GM12865 (cell line): ENCODE measurements around the gene MN1.

ENCODE experiments used
- DNase-seq: peaks from one replicate; pipeline ENCODE4 v3.0.0; 2010; ENCODE audit warnings: low read depth
- H3K4me3 ChIP-seq: 2 replicates; pipeline ENCODE4 v1.5.1; 2011; ENCODE audit warnings: mild to moderate bottlenecking, low read depth, low read length, control low read depth
- TF ChIP-seq, protein P1 (sequence below): IDR thresholded peaks from 2 replicates; pipeline ENCODE4 v1.5.1; 2011; ENCODE audit warnings: low read length, control low read depth, low read depth, inconsistent platforms; ENCODE audit not compliant: insufficient read depth; ENCODE audit errors: missing control alignments

The MN1 gene

DNA sequence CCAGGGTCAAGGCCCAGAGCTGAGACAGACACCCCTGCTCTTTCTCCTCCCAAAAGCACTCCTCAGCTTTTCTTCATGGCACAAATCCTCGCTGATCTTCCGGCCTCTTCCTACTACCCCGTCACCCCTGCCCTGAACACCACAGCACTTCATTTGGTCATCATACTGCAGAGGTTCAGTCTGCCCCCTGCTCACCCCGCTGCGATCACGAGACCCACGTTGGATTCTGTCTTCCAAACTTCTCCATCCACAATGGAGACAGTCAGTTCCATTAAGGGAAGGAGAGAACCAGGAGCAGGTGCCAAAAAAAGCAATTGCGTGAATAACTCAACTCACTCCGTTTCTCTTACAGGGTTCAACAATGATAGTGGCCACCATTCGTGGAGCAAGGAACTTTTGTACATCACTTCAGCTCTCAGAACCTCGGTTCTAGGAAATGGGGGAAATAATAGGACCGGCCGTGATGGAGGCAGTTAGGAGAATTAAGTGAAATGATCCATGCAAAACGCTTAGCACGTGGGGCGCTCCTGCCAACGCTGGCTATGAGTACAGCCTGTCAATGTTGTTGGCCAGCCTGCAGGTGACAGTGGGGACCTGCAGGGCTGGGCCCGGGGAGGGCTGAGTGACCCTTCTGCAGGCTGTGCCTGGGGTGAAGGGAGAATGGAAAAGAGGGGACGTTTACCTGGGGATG, 45.9 kb downstream of the MN1 start:
- no peak overlapping the region for H3K4me3 ChIP-seq
- TF ChIP-seq, protein P1, sequence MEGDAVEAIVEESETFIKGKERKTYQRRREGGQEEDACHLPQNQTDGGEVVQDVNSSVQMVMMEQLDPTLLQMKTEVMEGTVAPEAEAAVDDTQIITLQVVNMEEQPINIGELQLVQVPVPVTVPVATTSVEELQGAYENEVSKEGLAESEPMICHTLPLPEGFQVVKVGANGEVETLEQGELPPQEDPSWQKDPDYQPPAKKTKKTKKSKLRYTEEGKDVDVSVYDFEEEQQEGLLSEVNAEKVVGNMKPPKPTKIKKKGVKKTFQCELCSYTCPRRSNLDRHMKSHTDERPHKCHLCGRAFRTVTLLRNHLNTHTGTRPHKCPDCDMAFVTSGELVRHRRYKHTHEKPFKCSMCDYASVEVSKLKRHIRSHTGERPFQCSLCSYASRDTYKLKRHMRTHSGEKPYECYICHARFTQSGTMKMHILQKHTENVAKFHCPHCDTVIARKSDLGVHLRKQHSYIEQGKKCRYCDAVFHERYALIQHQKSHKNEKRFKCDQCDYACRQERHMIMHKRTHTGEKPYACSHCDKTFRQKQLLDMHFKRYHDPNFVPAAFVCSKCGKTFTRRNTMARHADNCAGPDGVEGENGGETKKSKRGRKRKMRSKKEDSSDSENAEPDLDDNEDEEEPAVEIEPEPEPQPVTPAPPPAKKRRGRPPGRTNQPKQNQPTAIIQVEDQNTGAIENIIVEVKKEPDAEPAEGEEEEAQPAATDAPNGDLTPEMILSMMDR, result no peak
- DNase-seq, result no peak

DNA sequence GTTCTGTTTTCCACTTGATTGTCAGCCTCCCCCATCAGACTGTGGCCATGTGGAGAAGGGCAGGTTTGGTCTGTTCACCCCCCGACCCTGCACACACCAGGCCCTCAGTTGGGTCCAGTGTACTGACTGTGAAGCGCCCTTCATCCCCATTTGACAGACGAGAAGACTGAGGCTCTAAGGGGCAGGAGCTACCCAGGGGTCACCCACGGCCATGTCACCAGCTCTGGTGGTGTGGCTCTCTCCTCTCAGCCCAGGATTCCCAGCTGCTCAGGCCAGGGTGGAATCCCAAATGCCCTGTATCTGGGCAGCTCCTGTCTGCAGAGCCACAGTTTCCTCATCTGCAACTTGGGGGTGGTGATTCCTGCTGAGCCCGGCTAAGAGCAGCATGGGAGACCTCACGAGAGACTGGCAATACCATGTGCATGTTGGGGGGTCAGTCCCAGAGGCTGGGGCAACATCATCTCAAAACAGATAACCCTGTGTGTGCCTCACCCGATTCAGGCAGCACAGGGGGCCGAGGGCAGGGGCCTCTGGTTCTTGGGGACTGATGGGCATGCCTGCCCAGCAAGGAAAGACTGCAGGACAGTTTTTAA, 46.6 kb downstream of the MN1 start:
- H3K4me3 ChIP-seq, result no peak overlapping the region
- no peak for DNase-seq
- TF ChIP-seq, protein P1, result no peak

DNA sequence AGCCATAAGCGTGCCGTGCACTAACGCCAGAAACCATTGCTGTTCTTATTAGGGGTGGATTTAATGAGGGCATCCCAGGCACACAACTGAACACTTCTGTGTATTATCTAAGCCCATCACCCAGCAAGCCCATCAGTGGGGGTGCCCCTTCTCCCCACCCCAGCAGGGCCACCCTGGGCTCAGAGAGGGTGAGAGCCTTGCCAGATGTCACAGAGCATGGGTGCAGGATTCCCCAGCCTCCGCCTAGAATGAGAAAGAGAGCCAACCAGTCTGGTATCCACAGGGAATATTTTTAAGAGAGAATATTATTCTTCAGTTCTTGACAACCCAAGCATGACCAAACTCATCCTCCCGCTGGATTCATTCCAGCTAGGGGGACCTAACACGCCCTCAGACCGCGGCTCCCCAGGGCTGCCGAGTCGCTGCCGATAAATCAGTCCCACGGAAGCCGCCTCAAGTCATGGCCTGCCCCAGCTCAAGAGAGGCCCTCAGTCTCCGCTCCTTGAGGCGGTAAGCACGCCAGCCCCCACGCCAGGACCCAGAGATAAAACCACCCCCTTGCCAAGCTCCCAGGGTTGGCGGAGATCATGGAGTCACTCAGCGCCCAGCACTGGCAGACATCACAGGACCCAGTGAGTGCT, 47.2 kb downstream of the MN1 start:
- DNase-seq, result no peak
- H3K4me3 ChIP-seq, result no peak overlapping the region
- TF ChIP-seq, protein P1, result no peak

DNA sequence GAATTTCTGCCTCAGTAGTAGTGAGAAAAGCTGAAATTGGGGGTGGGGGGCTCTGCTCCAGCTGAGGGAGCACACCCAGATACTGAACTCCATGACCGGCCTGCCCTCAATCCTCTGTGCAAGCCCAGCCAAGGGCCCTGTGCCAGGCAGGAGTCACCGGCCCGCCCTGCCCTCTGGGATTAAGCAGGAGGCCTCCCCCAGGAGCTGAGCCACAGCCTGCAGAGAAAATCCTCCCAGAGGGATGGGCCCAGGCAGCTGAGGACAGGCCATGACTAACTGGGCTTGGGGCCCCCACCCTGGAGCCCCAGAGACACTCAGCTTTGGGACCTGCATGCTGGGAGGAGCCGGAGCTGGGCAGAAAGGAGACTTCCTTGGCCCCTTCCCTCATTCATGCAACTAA, 48.8 kb downstream of the MN1 start:
- H3K4me3 ChIP-seq, result no peak overlapping the region
- no peak for DNase-seq
- TF ChIP-seq, protein P1, result no peak

DNA sequence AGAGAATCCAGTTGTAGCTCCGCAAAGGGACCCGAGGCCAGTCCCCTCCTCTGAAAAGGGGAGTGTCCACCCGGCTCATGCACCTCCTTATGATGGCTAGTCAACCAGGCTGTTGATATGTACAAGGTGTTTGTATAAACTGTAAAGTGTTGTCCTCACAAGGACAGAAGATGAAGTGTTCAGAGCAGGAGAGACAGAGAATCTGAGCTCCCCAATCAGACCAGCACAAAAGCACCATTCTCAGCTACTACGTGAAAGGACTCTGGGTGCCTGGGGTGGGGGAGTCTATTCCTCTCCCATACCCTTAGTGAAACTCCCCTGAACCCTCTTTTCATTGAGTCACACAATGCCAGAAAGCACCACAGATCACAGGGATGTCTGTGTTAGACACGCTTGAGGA, 49.4 kb downstream of the MN1 start:
- no peak for DNase-seq
- H3K4me3 ChIP-seq, result no peak overlapping the region
- TF ChIP-seq, protein P1, result no peak

DNA sequence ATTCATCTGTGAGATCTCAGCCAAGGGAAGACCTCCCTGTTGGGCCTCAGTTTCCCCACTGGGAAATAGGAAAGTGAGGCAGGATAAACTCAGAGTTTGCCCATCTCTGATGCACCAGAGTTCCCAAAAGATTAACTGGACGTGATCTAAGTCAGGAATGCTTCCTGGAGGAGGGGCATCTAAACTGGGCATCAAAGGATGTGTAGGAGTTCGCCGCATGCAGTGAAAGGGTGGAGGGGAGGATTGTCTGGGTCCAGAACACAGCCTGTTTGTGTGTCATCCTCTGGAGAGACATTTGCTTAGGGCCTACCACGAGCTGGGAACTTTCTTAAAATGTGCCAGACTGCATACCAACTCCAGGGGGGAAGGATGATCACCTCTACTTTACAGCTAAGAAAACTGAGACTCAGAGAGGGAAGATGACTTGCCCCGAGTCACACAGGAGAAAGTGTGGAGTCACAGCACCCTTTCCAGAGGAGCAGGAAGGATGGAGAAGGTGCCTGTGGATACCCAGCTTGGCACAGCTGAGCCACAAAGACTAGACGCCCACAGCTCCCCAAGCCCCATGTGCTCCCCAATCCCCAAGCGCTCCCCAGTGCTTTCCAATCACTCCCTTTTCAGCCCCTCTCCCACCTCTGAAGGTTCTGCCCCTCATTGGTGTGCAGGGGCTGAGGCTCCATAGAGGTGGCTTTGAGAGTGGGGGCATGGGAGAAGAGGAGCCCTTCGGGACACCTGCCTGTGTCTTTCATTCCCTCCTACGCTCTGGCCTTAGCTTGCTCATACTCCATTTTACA, 50.1 kb downstream of the MN1 start:
- TF ChIP-seq, protein P1, result no peak

More for the DNA sequence above, 50.1 kb downstream of the MN1 start:
- DNase-seq, result no peak
- no peak overlapping the region for H3K4me3 ChIP-seq
